Measurements from ENCODE around the gene EPS8. TPM values are rescaled to one million over a fixed set of nuclear protein-coding genes. Genes with fewer than 3 reads are reported as not detected.

The EPS8 gene
- 0.73 and 0.89 TPM in 2 replicates for total RNA-seq

DNA sequence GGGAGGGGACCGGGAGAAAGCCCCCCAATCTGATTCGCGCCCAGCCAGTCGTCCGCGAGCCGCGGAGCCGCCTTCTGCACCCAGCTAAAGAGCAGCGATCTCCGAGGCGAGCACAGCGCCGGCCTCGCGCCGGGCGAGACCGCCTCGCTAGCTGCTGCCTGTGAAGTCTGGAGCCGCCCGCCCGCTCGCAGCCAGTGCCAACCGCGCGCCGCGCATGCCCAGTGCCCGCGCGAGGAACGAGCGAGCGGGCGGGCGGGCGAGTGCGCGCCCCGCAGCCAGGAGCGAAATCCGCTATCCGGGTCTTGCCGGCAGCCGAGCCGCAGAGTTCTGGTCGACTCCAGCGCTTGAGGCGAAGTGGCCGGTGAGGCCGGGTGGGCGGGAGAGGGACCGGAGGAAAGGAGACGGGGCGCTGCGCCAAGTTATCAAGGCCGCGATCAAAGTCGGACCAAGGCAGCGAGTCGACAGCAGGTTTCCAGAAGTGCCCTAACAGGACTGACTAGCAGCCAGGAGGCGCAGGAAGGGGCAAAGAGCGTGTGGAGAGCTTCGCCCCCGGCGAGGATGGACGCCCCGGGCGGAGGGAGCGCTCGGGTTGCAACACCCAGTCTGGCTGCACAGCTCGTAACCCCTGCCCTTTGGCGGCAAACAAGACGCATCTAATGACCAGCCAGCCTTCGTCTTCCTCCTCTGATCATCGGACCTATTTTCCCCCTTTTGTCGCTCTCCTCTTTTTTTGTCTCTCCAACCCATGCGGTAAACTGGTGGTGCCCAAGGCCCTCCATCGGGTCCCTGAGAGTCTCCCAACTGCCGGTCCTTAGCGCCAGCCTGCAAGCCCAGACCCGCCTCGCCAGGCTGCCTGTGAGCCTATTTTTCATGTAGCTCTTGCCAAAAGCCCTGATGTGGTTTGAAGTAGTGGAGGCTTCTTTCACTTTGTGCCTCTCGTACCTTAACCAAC, at the start of gene EPS8:
EPS8 (minus strand) TSS at position 169 of the 952 bp plus-strand sequence. CDS start 106,437 bp downstream, outside the sequence.
- TF ChIP-seq, protein P1, sequence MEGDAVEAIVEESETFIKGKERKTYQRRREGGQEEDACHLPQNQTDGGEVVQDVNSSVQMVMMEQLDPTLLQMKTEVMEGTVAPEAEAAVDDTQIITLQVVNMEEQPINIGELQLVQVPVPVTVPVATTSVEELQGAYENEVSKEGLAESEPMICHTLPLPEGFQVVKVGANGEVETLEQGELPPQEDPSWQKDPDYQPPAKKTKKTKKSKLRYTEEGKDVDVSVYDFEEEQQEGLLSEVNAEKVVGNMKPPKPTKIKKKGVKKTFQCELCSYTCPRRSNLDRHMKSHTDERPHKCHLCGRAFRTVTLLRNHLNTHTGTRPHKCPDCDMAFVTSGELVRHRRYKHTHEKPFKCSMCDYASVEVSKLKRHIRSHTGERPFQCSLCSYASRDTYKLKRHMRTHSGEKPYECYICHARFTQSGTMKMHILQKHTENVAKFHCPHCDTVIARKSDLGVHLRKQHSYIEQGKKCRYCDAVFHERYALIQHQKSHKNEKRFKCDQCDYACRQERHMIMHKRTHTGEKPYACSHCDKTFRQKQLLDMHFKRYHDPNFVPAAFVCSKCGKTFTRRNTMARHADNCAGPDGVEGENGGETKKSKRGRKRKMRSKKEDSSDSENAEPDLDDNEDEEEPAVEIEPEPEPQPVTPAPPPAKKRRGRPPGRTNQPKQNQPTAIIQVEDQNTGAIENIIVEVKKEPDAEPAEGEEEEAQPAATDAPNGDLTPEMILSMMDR (IDR thresholded peaks at IDR 0.05) = no peak

DNA sequence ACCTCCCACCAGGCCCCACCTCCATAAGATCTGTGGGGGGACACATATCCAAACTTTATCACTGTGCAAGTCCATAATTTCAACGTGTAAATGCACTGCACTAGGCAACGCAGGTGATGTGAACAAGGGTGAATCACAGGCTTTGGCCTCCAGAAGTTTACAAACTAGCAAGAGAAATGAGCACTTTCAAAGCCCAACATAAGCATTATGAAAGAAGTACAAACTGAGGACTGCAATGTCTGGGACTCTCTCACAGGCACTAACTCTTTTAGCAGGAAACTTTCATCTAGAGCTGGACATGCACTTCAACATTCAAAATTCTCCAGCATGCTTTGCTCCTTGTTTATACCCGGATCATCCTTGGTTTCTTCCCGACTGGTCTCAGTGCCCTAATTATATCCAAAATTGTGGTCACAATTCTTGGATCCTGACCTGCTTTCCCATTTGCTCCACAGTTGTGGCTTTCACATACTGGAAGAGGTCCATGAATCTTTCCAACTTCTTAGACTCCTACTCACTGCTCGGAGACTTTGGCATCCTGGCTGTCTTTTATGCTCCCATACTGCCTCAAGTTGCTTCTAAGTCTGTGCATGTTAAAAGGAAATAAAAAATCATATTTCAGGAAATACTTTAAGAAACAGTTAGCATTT, 48.1 kb upstream of the EPS8 start:
- no peaks in the 10 kb centered on the region for H3K9me3 Mint-ChIP-seq
- no peak overlapping the region for H3K4me3 Mint-ChIP-seq
- H3K27ac Mint-ChIP-seq = no peak overlapping the region
- ChIA-PET CTCF (no interaction called here), POLR2A (no interaction called here)
- intact Hi-C loops (cut with micrococcal nuclease) = no loop called here
- DNase-seq = no peak
- H3K27me3 Mint-ChIP-seq = peaks cover 13% of the 10 kb centered on the region
- H3K36me3 Mint-ChIP-seq (ENCODE audit: low read depth) = no peaks in the 10 kb centered on the region
- ATAC-seq (ENCODE audit: low read depth) = no peak
- TF ChIP-seq, protein P1 (IDR thresholded peaks at IDR 0.05) = no peak
- no peaks in the 10 kb centered on the region for H3K4me1 Mint-ChIP-seq

More for the DNA sequence above, at the start of gene EPS8:
- H3K9me3 Mint-ChIP-seq = no peaks in the 10 kb centered on the region
- intact Hi-C loops (cut with micrococcal nuclease) = loop anchor here (2.0 to 10.0 kb wide), 4 partner anchors 93 to 1017 kb away; partner anchors contain the start of gene STRAP
- ChIA-PET CTCF (no interaction called here), POLR2A (interaction anchor here (1.0 to 1.3 kb wide), 3 partner anchors 19 to 219 kb away, joined by 3 to 5 read pairs (median 3); partner anchors contain the start of gene DERA)
- peaks cover 14% of the 10 kb centered on the region for H3K4me1 Mint-ChIP-seq
- peak within 1 kb of the TSS; percentile 91 for H3K4me3 Mint-ChIP-seq
- H3K27me3 Mint-ChIP-seq = peaks cover 47% of the 10 kb centered on the region
- ATAC-seq (ENCODE audit: low read depth) = peak; percentile 96
- H3K36me3 Mint-ChIP-seq (ENCODE audit: low read depth) = no peaks in the 10 kb centered on the region
- peak; percentile 91 for DNase-seq
- peak within 1 kb of the TSS; percentile 46 for H3K27ac Mint-ChIP-seq

DNA sequence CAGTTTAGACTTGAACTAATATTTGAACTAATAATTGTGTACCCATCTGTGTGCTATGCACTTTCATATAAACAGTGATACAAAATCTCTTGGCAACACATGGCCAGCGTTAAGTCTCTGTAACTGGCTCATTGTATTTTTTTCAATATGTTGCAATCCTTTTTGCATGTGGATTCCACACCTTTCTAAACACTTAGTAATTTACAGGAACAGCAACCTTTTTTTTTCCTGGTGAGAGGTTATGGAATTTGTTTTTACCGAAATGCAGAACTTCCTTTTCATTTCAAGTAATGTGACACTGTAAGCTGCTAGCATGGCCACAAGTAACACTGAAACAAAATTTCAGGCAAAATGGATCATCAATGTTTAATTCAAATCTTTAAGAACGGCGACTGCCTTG, 45.4 kb upstream of the EPS8 start:
- intact Hi-C loops (cut with micrococcal nuclease) = no loop called here
- ChIA-PET CTCF (no interaction called here), POLR2A (no interaction called here)
- ATAC-seq (ENCODE audit: low read depth) = no peak
- TF ChIP-seq, protein P1 (IDR thresholded peaks at IDR 0.05) = no peak
- no peaks in the 10 kb centered on the region for H3K4me1 Mint-ChIP-seq
- no peak for DNase-seq
- no peaks in the 10 kb centered on the region for H3K9me3 Mint-ChIP-seq
- H3K4me3 Mint-ChIP-seq = no peak overlapping the region
- H3K27ac Mint-ChIP-seq = no peak overlapping the region
- no peaks in the 10 kb centered on the region for H3K36me3 Mint-ChIP-seq (ENCODE audit: low read depth)
- H3K27me3 Mint-ChIP-seq = peaks cover 7% of the 10 kb centered on the region

DNA sequence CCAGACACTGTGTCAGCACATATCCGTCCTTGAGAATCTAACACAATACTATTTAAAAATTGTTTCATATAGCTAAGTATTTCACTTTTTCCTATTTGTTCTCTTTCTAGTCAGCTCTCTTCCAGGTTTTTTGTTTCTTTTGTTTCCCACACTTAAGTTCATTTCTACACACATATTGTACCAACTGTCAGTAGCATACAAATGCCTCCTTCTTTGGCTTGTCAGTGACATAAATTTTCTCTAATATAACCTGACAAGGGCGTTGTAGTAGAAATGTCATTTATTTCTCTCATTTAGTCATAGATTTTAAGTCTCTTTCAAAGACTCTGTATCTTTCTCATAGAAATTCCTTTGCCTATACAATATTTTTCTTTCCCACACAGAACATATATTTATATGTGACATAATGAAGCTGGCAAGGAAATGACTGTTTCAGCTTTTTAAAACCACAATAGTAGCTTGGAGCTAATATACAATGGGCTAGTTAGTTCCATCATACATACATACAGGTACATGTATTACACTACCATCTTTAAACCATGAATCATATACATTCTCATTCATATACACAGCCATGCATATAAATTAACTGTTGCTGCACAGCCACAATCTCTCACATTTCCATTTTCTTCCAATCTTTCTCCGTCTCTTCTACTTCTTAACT, 42.3 kb upstream of the EPS8 start:
- Mint-ChIP-seq H3K4me1 (no peaks in the 10 kb centered on the region), H3K27ac (no peak overlapping the region), H3K36me3 (ENCODE audit: low read depth) (no peaks in the 10 kb centered on the region), H3K9me3 (no peaks in the 10 kb centered on the region), H3K27me3 (peaks cover 5% of the 10 kb centered on the region), H3K4me3 (no peak overlapping the region)
- intact Hi-C loops (cut with micrococcal nuclease) = no loop called here
- ChIA-PET POLR2A (no interaction called here), CTCF (no interaction called here)
- ATAC-seq (ENCODE audit: low read depth) = no peak
- TF ChIP-seq, protein P1 (IDR thresholded peaks at IDR 0.05) = no peak
- no peak for DNase-seq

All from activated B cell treated with CpG ODN at 0.5 μM for 24 hours (primary cell).